HK-2 (cell line): ENCODE data around the gene ADGRV1.
"Not testable (repeated sequence)": the region's sequence is repeated elsewhere in the genome, so short reads cannot be mapped to it uniquely, and the experiment has no call there.

Experiments used
- DNase-seq: peaks from one replicate; pipeline ENCODE4 v3.0.0-alpha.2; 2018; ENCODE audit not compliant: unreplicated experiment

ADGRV1 gene

DNA sequence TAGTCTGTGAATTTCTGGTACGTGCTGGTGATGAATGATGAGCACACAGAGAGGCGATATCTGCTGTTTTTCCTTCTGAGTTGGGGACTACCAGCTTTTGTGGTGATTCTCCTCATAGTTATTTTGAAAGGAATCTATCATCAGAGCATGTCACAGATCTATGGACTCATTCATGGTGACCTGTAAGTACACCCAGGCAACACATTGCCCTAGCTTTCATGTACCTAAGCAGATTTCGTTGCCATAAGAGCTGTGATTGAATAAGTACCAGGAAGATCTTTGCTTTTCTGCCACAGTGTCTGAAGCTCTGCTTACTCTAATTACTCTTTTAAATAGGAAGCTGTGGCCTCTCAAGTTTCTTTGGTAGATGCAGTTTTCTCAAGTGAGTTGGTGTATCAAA lies 426.7 kb downstream of the ADGRV1 start:
- DNase-seq = no peak

DNA sequence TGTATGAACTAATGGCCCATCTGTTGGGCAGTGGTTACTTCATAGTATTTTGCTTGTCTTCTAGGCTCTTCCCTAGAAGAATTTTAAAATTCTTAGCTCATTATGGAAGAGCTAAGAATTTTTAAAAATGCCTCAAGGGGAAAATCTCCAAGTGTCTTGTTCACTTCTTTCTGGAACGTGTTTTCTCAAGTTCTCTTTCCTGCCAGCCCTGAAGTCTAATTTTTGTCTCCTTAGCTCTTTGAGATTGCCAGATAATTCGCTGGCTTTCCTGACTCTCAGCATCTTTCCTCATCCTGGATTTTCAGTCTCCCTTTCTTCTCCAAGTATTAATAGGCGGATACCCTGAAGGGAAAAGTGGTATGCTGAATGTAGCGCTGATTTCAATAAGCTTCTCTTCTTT lies 429.1 kb downstream of the ADGRV1 start:
- no peak for DNase-seq

DNA sequence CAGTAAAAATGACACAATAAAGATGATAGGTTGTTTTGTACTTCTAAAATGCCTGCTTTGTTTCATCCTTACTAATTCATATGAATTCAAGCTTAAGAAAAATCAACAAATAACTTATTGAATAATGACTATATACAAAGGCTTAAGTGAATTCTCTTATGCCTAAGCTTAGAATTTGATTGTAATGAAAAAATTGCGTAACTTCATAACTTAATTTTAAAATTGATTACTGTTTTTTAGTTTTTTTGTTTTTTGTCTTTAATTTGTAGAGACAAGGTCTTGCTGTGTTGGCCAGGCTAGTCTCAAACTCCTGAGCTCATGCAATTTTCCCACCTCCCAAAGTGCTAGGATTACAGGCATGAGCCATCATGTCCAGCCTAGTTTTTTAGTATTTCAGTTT lies 432.6 kb downstream of the ADGRV1 start:
- DNase-seq = no peak

DNA sequence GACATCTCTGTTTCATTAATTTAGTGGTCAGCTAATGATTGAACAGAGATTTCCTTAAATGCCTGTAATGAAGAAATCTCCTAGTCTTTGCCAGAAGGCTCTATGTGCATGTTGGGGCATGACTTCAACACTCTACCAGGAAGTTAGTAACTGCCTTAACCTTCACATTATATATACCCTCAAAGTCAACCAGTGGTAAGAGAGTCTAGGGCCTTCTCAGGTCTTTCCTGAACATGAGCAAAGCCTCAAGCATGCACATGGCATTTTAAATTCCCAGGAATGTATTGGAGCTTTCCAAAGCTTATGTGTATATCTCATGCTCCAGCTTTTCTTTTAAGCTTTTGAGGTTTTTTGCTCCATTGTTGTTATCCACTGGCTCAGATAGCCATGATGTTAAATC lies 436.2 kb downstream of the ADGRV1 start:
- DNase-seq = no peak

DNA sequence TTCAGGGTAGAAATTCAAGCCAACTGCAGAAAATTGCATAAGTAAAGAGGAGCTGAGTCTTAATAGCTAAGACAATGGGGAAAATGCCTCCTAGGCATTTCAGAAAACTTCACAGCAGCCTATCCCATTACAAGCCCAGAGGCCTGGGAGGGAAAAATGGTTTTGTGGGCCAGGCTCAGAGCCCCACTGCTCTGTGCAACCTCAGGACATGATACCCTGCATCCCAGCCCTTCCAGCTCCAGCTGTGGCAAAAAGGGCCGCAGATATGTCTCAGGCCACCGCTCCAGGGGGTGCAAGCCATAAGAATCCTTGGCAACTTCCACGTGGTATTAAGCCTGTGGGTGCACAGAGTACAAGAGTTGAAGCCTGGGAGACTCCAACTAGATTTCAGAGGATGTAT lies 437.5 kb downstream of the ADGRV1 start:
- no peak for DNase-seq

DNA sequence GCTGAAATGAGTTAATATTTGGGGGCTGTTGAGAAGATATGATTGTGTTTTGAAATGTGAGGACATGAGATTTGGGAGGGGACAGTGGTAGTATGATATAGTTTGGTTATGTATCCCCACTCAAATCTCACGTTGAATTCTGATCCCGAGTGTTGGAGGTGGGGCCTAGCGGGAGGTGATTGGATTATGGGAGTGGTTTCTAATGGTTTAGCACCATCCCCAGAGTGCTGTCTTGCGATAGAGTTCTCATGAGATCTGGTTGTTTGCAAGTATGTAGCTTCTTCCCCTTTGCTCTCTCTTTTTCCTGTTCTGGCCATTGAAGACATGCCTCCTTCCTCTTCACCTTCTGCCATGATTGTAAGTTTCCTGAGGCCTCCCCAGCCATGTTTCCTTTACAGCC lies 438.5 kb downstream of the ADGRV1 start:
- no peak for DNase-seq

DNA sequence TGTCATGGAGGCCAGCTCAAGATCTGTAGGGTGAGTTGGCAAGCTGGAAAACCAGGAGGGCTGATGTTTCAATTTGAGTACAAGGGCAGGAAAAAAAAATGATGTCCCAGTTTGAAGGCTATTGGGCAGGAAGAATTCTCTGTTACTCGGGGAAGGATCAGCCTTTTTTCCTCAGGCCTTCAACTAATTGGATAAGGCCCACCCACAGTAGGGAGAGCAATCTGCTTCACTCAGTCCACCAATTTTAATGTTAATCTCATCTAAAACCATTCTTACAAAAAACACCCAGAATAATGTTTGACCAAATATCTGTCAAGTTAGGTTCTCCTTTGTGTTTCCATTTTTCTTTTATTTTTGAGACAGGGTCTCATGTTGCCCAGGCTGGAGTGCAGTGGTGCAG lies 442.1 kb downstream of the ADGRV1 start:
- no peak for DNase-seq

DNA sequence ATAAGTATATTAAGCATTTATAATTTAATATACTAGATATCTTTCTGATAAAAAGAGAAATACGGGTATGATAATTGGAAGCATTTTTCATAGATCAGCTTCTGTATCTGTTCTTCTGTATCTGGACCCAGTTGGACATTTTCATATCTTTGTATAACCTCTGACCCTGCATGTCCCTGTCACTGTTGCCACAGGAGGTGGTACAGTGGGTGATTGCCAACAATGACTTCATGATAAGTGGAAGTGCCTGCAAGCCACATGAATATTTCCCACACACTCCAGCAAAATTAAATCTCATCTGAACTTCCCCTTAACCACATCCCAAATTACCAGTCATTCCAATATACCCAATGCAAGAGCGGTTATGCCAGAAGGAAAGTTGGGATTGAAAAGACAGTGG lies 448.1 kb downstream of the ADGRV1 start:
- DNase-seq = no peak

DNA sequence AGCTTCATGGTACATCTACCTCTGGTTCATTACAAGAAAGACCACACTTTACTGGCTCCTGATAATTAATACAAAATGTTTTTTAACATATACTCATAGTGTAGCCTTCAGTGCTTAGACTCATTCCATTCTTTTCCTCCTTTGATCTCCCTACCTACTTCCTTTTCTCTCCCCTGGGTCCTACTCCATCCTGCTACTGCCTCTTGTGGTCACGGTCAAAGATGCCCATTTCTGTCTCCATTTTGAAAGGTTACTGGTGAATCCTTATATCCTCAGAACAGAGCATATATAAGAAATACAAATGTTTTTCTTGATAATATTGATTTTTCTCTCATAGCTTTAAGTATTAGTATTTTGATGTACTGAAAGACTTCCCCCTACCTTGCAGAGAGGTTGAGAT lies 448.7 kb downstream of the ADGRV1 start:
- DNase-seq = no peak

DNA sequence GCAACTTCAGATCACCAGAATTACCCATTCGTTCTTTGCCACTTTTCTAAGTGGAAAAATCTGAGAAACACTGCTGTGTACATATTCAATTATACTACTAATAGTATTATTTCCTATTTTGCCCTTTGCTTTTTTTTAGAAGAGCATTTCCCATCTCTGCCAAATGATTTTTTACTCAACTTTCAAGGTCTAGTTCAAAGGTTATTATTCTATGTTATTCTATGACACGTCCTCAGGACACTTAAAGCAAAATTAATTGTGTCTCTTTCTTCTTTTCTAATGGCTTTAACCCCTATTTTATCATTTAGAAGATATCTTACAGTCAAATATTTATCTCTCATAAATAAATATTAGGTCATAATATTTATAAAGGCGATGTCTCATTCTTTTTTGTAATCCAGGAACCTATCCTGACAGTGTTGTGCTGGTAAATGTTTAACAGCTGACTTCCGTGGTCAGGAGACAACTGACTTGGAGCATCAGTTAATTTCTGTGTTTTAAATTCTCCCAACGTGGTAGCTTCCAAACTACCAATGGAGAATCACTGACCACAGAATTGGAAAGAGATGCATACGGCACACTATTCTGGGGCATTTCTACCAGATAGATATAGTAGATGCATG lies 449.3 kb downstream of the ADGRV1 start:
- no peak for DNase-seq

DNA sequence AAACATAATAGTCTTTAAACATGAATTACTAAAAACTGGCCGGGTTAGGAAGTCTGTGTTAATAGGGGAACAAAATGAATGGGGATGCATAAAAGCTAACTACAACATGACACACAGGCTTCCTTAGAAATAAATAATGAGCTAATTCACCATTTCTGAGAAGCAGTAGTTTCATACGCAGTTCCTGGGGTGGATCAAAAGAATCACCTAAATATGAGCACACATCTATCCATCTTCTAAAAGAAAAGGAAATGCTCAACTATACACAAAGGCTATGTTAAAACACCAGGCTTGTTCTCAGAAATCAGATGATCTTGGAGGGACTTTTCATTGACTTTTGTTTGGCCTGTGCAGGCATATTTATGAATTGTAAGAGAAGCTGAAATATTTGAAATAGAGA lies 451.5 kb downstream of the ADGRV1 start:
- DNase-seq = no peak

DNA sequence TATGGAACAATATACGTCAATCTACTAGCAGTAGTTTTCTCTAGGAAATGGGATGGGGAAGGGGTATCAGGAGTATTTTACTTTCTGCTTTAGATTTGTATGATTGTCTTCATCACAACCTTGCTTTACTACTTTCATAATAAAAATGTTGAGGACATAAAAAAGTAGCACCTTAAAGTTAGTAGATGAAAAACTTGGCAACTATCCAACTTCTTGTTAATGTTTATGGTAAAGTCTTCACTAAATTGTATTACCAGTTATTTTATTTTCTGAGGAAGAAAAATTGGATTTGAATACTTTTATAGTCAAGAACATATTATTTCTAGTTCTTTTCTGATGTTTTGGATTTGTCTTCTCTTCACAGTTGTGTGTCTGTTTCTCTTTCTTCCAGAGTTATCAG lies 452.4 kb downstream of the ADGRV1 start:
- DNase-seq = no peak

DNA sequence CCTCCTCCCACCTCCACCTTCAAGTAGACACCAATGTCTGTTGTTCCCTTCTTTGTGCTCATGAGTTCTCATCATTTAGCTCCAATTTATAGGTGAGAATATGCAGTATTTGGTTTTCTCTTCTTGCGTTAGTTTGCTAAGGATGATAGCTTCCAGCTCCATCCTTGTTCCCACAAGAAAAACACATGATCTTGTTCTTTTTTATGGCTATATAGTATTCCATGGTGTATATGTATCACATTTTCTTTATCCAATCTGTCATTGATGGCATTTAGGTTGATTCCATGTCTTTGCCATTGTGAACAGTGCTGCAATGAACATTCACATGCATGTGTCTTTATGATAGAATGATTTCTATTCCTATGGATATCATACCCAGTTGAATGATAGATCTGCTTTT lies 454.3 kb downstream of the ADGRV1 start:
- DNase-seq = not testable (repeated sequence)

DNA sequence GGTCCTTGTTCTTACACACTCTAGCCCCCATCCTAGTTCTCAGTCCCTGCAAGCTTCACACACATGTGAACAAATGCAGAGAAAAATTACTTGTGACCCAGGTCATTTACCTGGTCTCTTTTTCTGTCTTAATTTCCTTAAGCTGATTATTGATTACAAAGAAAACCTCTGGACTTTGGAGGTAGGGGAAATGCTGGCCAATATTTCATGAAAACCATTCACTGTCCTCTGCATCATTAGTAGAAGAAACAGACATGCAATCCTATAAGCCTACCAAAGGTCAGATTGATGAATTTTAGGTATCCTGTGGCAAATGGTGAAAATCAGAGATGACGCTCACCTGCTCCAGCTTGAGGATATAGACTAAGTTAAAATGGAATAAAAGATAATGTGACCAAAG lies 457.7 kb downstream of the ADGRV1 start:
- DNase-seq = no peak

DNA sequence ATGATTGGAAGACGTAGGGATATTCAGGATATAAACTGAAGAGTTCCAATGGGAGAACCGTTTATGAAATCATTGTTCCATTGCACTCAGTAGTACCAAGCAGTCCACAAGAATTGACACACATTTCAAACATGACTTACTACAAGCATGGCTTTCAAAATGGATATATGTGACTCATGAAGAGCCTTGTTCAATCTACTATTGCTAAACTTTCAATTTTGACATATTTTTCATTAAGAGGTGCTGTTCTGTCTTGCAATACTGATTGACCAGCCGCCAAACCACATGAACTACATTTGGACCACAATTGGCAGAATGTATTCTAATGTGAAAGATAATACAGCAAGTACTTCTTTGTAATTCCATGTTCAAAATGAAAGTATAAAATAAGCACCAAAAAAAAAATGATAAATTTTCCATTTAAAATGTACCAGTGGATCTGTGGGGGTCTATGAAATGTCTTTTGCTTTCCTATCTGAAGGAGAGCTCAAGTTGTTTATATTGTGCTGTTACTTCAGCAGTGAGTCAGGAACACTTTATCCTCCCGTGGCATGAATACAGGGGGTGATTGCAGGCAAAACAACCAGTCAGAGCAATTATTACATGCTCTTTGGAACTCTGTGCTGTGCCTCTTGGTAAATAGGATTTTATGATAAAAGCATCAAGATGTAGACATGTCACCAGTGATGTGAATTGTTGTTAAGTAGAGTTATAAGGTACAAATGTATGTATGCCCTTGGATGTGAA lies 458.5 kb downstream of the ADGRV1 start:
- no peak for DNase-seq

DNA sequence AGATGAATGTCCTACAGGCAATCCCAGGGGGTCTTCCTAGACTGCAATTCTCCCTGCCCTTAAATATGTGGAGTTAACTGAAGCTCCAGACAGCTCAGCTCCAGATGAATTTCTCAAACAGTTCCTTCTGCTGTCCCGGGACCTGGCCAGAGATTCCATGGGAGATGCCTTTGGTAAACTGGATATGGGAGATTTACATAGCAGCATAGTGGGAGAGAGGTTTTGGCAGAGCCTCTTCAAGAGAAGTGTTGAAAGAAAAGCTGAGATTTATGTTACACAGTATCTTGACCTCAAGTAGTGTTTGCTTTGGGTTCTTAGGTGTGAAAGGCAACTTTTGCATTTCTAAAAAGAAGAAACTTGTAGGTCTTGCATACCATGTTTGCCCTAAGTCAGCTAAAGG lies 459.6 kb downstream of the ADGRV1 start:
- no peak for DNase-seq

DNA sequence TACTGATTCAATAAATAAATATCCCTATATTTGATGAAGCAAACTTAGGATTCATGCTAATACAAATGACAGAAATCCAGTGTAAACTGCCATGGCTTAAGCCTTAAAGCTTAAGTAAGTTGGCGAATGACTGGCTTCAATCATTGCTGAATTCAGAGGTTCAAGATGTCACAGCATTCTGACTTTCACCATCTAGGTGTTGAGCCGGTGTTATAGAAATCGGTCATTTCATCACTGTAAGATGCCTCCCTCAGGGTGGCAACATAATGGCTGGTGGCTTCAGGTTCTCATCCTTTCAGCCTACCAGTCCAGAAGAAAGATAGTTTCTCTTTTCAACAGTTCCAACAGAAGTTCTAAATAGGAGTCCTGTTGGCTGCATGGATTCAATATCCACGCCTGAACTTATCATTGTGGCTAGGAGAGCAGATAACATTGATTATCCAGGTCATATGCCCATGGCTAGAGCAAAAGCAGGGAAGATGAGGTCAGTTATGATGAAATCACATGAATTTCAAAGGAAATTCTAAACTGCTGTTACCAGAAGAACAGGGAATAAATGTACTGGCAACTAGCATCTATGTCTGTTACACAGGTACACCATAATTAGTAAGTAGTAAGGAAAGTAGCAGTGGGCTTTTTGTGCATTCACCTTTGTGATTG lies 460.2 kb downstream of the ADGRV1 start:
- DNase-seq = no peak

DNA sequence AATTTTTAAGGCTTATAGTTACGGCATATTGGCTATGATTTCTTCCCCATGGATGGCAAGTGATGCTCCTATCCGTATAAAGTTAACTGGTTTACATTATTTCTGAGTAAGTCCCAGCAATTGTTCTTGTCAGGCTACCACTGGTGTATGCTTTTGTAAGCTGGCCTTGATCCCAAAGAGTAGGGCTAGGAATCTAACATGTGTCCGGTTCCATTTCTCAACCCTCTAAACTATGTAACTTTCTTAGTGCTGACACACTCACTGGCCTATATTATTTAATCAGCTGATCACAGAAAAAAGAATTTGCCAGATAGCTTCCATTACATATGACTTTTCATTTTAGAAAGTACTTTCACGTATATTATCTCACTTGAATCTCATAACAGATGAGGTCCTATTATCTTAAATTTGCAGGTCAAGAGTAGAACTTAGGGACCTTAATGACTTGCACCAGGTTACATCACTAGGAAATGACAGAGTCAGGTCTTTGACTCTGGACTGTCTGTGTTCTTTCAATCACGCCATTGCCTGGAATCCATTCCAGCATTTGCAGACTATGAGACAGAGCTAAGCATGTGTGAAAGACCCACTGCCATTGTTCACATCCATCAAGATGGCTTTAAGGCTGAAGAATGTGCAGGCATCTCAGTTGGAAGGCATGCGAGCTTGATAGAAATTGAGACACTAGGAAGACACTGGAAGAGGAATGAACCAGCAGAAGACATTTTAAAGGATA lies 461.6 kb downstream of the ADGRV1 start:
- DNase-seq = no peak

DNA sequence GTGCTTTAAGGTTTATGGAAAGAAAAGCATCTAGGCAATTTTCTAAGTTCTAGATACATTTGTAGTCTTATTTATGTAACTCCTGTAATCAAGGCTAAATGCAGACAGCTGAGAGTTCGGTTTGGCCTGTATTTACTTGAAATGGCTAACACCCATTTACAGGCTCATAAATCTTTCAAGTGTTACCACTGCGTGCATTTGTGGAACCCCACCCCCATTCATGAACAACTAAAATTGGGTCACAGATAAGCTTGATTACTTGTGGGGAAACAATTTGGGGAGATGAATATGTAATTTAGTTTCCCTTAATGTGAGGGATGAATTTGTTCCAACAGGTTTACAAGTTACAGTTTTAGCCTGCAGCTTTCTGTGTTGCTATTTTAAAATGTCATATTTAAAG lies 463.9 kb downstream of the ADGRV1 start:
- no peak for DNase-seq

DNA sequence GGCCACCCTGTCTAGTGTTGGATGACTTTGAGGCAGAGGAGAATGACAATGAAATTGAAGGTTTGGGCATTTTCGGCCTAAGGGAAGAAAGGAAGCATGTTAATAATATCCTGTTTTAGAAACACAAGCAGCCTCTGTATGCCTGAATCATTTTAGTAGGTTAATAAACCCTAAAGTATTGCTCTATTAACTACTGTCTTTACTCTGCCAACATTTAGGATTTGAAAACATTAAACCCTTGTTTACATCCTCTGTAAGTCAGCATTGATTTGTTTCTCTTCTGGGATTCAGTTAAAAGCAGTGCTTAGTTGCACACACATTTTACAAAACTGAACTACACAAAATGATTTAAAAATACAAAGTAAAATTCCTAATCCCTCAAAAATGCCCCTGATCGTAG lies 465.6 kb downstream of the ADGRV1 start:
- DNase-seq = no peak

DNA sequence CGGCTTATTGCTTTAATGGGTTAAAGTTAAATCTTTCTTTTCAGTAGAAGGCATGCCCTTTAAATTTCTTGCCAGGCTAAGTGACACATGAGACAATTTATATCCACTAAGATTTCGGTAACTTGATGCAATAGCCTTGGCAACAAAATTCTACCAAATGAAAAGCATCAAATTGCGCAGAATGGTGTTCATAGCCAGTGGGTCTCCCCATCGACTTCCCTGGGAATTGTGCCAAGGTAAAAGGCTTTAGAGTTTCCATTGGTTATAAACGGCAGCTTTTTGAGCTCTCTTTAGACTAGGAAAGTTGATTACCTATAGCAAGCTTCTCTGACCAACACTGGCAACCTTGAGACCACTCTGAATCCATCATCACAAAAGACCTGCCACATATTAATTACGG lies 466.1 kb downstream of the ADGRV1 start:
- no peak for DNase-seq

DNA sequence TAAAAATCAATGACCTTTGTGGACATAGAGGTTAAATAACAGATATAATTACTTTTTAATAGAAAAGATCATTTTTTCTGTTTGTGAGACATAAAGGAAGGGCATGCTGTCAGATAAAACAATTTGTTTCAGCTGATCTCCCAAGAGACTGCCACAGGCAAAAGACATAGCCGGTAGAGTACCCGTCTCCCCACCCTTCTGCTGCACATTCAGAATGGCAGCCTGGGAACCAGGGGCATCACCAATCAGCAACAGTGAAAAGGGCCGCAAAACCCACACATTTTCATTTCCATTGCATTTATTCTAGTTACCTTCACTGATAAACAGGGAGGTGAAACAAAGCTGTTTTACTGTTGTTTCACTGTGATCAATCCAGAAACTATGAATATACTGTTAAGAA lies 466.9 kb downstream of the ADGRV1 start:
- DNase-seq = no peak

DNA sequence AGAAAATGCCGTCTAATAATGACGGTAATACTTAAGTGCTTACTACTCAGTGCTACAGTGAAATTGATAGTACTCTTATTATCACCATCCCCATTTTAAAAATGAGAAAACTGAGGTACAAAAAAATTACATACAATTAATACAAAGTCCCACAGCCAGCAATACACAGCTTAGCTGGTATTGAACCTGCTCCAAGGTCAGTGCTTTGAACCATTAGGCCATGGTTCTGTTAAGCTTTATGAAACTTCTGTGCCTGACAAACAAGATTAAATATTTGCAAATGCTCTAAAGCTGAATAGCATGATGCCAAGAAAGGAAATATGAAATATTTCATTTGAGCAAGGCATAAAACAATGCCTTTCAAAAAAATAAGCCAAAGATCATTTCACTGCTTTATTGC lies 467.4 kb downstream of the ADGRV1 start:
- DNase-seq = no peak
